Body of pancreas (tissue), 4 donors: Measurements from ENCODE around the gene ACADSB. TPM values are rescaled to one million over a fixed set of nuclear protein-coding genes. Genes with fewer than 3 reads are reported as not detected.

Experiments
- ATAC-seq: fragments of 150-250 bp; one replicate; pipeline ENCODE4 v1.9.1; 2016
- DNase-seq, 4 donors: peaks; one replicate each; pipeline ENCODE4 v3.0.0-alpha.2; 2019
- H3K27ac ChIP-seq, 4 donors: fragments of 200-600 bp; sonication (generic); 1 replicate in 3 of 4; 2 replicates in 1 of 4; pipeline versions ENCODE4 v1.5.1 to v1.6.1; 2016 to 2019; ENCODE audit warnings: mild to moderate bottlenecking in 1 of 4, mixed read lengths in 1 of 4, moderate library complexity in 1 of 4
- H3K27me3 ChIP-seq, 2 donors: fragments of 200-600 bp; sonication (generic); one replicate each; pipeline ENCODE4 v1.6.0; 2016; ENCODE audit warnings: mild to moderate bottlenecking in 1 of 2
- H3K36me3 ChIP-seq, 2 donors: fragments of 200-600 bp; sonication (generic); replicated peaks in 1 of 2; 2 replicates each; pipeline ENCODE4 v1.5.1; 2016; ENCODE audit warnings: low read depth in 2 of 2; ENCODE audit not compliant: insufficient read depth in 1 of 2
- H3K4me1 ChIP-seq: fragments of 200-600 bp; sonication (generic); one replicate; pipeline ENCODE4 v1.6.0; 2016
- H3K4me3 ChIP-seq, 2 donors: fragments of 200-600 bp; sonication (generic); 1 replicate in 1 of 2; 2 replicates in 1 of 2; pipeline ENCODE4 v1.5.1; 2016 to 2019
- H3K9me3 ChIP-seq, 3 donors: fragments of 200-600 bp; sonication (generic); 1 replicate in 2 of 3; 2 replicates in 1 of 3; pipeline ENCODE4 v1.5.1; 2016
- POLR2A ChIP-seq, 3 donors: fragments of 450-650 bp; IDR thresholded peaks; one replicate each; pipeline ENCODE4 v1.6.1; 2016; ENCODE audit warnings: antibody characterized with exemption in 3 of 3, mild to moderate bottlenecking in 2 of 3
- WGBS, 2 donors: methylation state at CpG; one replicate each; pipeline ENCODE4 v1.1.5; 2017; 5-methylcytosine and 5-hydroxymethylcytosine counted together
- intact Hi-C: fragments of 100-400 bp; cut with DNase I; formaldehyde crosslinking; loops from one replicate; pipeline ENCODE4 v1.15.1; 2023
- total RNA-seq, 2 donors: library from RNA; depleted of rRNA; stranded (reverse); fragments of >200 nt; gene quantifications; one replicate each; pipeline ENCODE4 v1.1.0, GENCODE V29; 2016
- TF ChIP-seq, protein P1 (sequence below), 7 experiments: fragments of 450-650 bp in 4 of 7; fragments of 200-600 bp in 3 of 7; sonication (generic) in 3 of 7; IDR thresholded peaks; one replicate each; pipeline ENCODE4 v1.5.1; 2016 to 2019; ENCODE audit warnings: antibody characterized with exemption in 7 of 7

ACADSB gene
- total RNA-seq, 2 donors from 2014 or later = 13.8 to 21.8 TPM

DNA sequence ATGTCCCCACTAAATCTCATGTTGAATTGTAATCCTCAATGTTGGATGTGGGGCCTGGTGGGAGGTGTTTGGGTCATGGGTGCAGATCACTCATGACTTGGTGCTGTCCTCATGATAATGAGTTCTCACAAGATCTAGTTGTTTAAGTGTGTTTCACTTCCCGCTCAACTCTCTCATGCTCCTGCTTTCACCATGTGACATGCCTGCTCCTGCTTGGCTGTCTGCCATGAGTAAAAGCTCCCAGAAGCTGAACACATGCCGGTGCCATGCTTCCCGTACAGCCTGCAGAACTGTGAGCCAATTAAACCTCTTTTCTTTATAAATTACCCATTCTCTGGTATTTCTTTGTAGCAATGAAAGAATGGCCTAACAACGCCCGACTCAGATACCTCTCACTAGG, 34.8 kb upstream of the ACADSB start:
- intact Hi-C loops = no loop called here
- Histone ChIP-seq H3K27ac (no peak overlapping the region), H3K4me3 (no peak overlapping the region), H3K27me3 (no peaks in the 10 kb centered on the region), H3K4me1 (no peaks in the 10 kb centered on the region), H3K36me3 (no peaks in the 10 kb centered on the region), H3K9me3 (no peaks in the 10 kb centered on the region)
- DNase-seq (peak in 2 of 4 donors; percentile 12 to 23), ATAC-seq (no peak)
- WGBS, 2 donors = 47 to 68% methylated on average over 5 of the region's 5 CpGs
- no peak for TF ChIP-seq POLR2A (IDR thresholded peaks at IDR 0.05)
- TF ChIP-seq, protein P1, sequence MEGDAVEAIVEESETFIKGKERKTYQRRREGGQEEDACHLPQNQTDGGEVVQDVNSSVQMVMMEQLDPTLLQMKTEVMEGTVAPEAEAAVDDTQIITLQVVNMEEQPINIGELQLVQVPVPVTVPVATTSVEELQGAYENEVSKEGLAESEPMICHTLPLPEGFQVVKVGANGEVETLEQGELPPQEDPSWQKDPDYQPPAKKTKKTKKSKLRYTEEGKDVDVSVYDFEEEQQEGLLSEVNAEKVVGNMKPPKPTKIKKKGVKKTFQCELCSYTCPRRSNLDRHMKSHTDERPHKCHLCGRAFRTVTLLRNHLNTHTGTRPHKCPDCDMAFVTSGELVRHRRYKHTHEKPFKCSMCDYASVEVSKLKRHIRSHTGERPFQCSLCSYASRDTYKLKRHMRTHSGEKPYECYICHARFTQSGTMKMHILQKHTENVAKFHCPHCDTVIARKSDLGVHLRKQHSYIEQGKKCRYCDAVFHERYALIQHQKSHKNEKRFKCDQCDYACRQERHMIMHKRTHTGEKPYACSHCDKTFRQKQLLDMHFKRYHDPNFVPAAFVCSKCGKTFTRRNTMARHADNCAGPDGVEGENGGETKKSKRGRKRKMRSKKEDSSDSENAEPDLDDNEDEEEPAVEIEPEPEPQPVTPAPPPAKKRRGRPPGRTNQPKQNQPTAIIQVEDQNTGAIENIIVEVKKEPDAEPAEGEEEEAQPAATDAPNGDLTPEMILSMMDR (IDR thresholded peaks at IDR 0.05) = no peak

DNA sequence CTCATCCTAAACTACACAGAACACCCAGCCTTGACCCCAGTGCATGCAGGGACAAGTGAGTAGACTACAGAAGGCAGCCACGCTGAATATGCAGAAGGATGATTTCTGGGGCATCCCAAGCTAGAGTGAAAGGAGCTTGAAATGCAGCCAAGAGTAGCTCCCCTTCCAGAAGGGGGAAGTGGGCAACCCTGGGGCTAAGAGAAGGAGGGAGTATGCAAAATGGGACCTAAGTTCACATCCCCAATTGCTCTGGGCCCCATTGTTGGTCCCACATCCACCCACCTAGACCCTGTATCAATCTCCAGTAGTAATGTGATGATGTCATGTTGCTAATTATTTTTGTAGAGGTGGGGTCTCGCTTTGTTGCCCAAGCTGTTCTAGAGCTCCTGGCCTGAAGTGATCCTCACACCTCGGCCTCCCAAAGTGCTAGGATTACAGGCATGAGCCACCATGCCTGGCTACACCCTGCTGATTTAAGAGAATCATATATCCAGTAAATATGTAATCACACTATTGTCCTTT, 34.2 kb upstream of the ACADSB start:
- DNase-seq (no peak), ATAC-seq (no peak)
- H3K4me3 ChIP-seq = no peak overlapping the region
- H3K4me1 ChIP-seq = peaks cover 4% of the 10 kb centered on the region
- no peak for TF ChIP-seq POLR2A (IDR thresholded peaks at IDR 0.05)
- TF ChIP-seq, protein P1 (IDR thresholded peaks at IDR 0.05) = no peak
- no peak overlapping the region for H3K27ac ChIP-seq
- H3K27me3 ChIP-seq = no peaks in the 10 kb centered on the region
- no peaks in the 10 kb centered on the region for H3K36me3 ChIP-seq
- no peaks in the 10 kb centered on the region for H3K9me3 ChIP-seq
- intact Hi-C loops = no loop called here
- WGBS, 2 donors = 68 to 79% methylated on average over 3 of the region's 3 CpGs

DNA sequence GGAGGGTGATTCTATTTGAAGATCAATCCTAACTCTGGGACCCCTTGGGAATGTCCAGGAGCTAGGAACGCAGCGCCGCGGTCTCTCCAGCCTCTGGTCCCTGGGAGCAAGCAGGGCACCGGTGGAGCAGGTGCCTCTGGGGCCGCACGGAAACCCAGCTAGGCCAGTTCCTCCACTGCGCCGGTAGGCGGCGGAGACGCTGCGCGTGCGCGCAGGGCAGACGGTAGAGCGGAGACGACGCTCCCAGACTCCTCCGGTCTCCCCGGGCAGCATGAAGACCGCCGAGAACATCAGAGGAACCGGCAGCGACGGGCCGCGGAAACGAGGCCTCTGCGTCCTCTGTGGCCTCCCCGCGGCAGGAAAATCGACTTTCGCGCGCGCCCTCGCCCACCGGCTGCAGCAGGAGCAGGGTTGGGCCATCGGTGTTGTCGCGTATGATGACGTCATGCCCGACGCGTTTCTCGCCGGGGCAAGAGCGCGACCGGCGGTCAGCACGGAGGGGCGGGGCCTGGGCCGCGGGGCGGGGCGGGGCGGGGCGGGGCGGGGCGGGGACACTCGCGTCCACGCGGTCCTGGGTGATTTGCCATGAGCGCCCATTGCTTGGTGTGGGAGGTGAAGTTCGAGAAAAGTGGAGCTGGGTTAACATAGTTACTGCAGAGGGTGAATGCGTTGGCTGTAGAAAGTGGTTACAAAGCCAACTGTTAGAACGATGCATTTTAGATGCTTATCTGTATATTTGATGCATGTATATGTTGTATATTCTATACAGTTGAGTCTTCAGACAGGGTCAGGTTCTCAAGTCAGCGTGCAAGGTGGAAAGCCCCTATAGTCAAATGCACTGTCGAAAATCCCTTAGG, 28.4 kb upstream of the ACADSB start, which contains the start of gene PSTK:
TSS of gene PSTK (plus strand) at position 193 of the 857 bp plus-strand sequence. CDS start at position 272, 79 bp downstream.
- peaks cover 14% of the 10 kb centered on the region for H3K4me1 ChIP-seq
- no peaks in the 10 kb centered on the region for H3K27me3 ChIP-seq
- TF ChIP-seq POLR2A (IDR thresholded peaks at IDR 0.05) = peak; percentile 66 to 90 (median 84)
- TF ChIP-seq, protein P1 (IDR thresholded peaks at IDR 0.05) = peak; percentile 88 to 99 (median 97)
- H3K36me3 ChIP-seq = no peaks in the 10 kb centered on the region
- peak; percentile 90 to 91 (median 90) for DNase-seq
- H3K9me3 ChIP-seq = no peaks in the 10 kb centered on the region
- intact Hi-C loops = no loop called here
- ATAC-seq = peak; percentile 98
- 1% methylated on average over 37 to 66 of the region's 73 CpGs for WGBS, 2 donors
- H3K27ac ChIP-seq = peak within 1 kb of the TSS; percentile 71 to 99 (median 90)
- peak within 1 kb of the TSS; percentile 30 to 40 for H3K4me3 ChIP-seq

DNA sequence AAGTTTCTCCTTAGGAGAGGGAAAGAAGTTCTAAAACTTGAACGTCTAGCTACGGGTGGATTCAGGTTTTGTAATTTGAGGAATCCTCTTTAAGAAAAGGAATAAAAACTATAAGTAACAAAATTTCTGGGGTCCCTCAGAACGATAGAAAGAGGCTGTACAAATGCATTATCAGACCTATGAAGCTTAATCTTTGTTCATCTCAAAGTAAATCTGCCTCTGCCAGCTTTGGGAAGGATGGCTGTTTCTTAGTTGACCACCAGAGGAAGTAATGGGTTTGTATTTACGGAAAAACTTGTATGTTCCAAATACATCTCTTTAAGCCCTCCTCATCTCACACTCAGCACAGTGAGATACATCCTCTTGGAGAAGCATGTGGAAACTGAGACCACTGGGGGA, 27.7 kb upstream of the ACADSB start:
- TF ChIP-seq, protein P1 (IDR thresholded peaks at IDR 0.05) = peak in 3 of 7 experiments; percentile 25 to 38 (median 34)
- TF ChIP-seq POLR2A (IDR thresholded peaks at IDR 0.05) = no peak
- peak overlapping the region in 2 of 4 donors; percentile 71 to 96 for H3K27ac ChIP-seq
- no peaks in the 10 kb centered on the region for H3K27me3 ChIP-seq
- H3K4me3 ChIP-seq = peak overlapping the region in 1 of 2 donors; percentile 40
- intact Hi-C loops = no loop called here
- WGBS, 2 donors = 10 to 29% methylated on average over 4 of the region's 4 CpGs
- ATAC-seq (no peak), DNase-seq (no peak)
- no peaks in the 10 kb centered on the region for H3K9me3 ChIP-seq
- no peaks in the 10 kb centered on the region for H3K36me3 ChIP-seq
- H3K4me1 ChIP-seq = peaks cover 14% of the 10 kb centered on the region
